Activated naive CD4-positive, alpha-beta T cell treated with anti-CD3 and anti-CD28 coated beads, Interleukin-2, amount 50 U/mL, for 72 hours (primary cell): ENCODE data around the gene MEP1B. TPM values are rescaled to one million over a fixed set of nuclear protein-coding genes. Genes with fewer than 3 reads are reported as not detected.
"Not testable (repeated sequence)": the region's sequence is repeated elsewhere in the genome, so short reads cannot be mapped to it uniquely, and the experiment has no call there.

Experiments used
- ATAC-seq, 2 donors: fragments of 150-1000 bp; cut with Tn5 transposase; 2 replicates each; pipeline ENCODE4 v1.10.0; 2021; ENCODE audit warnings: mild to moderate bottlenecking in 2 of 2, moderate library complexity in 2 of 2
- DNase-seq, 2 donors: peaks; one replicate each; pipeline ENCODE4 v3.0.0; 2021 to 2022; ENCODE audit warnings: low spot score in 2 of 2
- H3K27ac Mint-ChIP-seq, 2 donors: one replicate each; pipeline ENCODE4 v1.8.0; 2022; ENCODE audit warnings: mild to moderate bottlenecking in 2 of 2, mixed read lengths in 2 of 2
- H3K36me3 Mint-ChIP-seq, 2 donors: one replicate each; pipeline ENCODE4 v1.8.0; 2022; ENCODE audit warnings: mixed read lengths in 2 of 2
- H3K9me3 Mint-ChIP-seq, 2 donors: one replicate each; pipeline ENCODE4 v1.8.0; 2022; ENCODE audit warnings: mixed read lengths in 2 of 2
- total RNA-seq, 2 donors: library from RNA; stranded (reverse); gene quantifications; one replicate each; pipeline ENCODE4 v1.2.3, GENCODE V29; 2022

MEP1B gene
- total RNA-seq, 2 donors from 2014 or later: 0.35 TPM; not detected in 1

GRCh38 chr18:32195881-32196815, 6.3 kb downstream of the MEP1B start:
- Mint-ChIP-seq H3K36me3 (no peaks in the 10 kb centered on the region), H3K27ac (no peak overlapping the region), H3K9me3 (no peaks in the 10 kb centered on the region)
- ATAC-seq: no peak
- DNase-seq: no peak

DNA sequence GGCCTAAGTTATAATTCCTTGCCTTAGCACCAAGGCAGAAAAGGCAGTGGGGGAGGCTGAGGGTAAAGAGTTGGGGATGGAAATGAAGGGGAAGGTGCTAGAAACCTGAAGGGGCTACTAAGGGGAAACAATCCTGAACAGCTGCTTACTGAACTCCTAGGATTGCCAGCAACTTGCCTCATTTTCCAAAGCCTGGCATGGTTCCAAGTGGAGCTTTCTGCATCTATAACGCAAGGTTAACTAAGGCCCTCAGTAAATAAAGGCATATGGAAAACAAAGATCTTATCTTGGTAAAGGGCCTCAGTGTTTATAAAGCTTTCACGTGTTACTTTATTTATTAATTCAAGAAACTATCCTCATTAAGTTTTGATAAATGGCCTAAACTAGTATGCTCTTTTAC, 10.9 kb downstream of the MEP1B start:
- H3K27ac Mint-ChIP-seq: no peak overlapping the region
- no peak for DNase-seq
- H3K9me3 Mint-ChIP-seq: no peaks in the 10 kb centered on the region
- no peaks in the 10 kb centered on the region for H3K36me3 Mint-ChIP-seq
- no peak for ATAC-seq

DNA sequence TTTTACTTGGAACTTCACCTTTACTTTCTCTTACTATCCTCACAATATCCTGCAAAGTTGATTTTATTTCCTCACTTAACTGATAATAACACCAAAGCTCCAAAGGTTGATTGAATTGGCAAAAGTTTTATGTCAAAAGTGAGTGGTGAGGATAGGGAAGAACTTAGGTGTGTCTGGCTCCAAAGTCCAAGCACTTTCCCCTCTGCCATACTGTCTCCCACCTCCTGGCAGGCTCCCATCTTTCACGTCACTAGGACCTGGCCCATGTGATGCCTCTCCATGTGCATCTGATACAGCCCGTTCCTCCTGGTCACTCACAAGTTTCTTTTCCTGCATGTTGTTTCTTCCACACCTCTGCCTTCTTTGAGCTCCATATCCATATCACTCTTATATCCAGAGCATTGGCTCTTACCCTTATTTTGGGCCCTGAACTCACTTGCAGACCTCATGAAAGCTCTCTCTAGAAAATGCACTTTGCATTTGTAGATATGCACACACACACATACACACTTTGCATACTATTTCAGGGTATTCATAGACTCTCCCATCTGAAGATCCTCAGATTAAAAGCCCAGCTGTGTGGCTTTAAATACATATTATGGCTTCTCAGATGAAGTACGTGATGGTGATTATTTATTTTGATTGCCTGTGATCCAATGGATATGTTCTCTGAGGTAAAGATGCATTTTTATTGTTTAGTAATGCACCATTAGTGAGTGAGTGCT, 12.3 kb downstream of the MEP1B start:
- no peaks in the 10 kb centered on the region for H3K36me3 Mint-ChIP-seq
- ATAC-seq: no peak

GRCh38 chr18:32208023-32208422, 18.2 kb downstream of the MEP1B start:
- Mint-ChIP-seq H3K9me3 (no peaks in the 10 kb centered on the region), H3K36me3 (no peaks in the 10 kb centered on the region), H3K27ac (no peak overlapping the region)
- DNase-seq: no peak
- ATAC-seq: no peak

More for the DNA sequence above, 12.3 kb downstream of the MEP1B start:
- no peak overlapping the region for H3K27ac Mint-ChIP-seq
- no peak for DNase-seq
- no peaks in the 10 kb centered on the region for H3K9me3 Mint-ChIP-seq

DNA sequence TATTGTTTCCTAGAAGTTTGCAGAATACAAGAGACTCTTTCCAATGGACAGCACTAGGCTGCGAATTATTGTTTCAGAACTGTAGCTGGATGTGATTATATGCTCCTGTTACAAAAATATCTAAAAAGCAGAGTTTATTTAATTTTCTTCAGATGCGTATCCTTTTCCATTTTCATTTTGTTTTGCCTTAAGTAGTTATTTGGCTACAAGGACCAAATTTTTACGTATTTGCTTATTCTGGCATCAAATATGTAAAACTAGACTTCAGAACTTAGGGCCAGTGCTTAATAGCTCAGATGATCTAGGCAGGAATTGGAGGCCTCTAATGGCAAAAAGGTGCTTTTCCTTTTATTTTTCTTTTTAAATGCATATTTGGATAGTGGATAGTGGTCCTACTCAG, 18.7 kb downstream of the MEP1B start:
- Mint-ChIP-seq H3K9me3 (no peaks in the 10 kb centered on the region), H3K27ac (no peak overlapping the region), H3K36me3 (no peaks in the 10 kb centered on the region)
- no peak for ATAC-seq
- no peak for DNase-seq

GRCh38 chr18:32209685-32210445, 20.0 kb downstream of the MEP1B start:
- DNase-seq (no peak), ATAC-seq (no peak)
- Mint-ChIP-seq H3K27ac (no peak overlapping the region), H3K9me3 (no peaks in the 10 kb centered on the region), H3K36me3 (no peaks in the 10 kb centered on the region)

GRCh38 chr18:32213693-32214092, 23.9 kb downstream of the MEP1B start:
- Mint-ChIP-seq H3K9me3 (no peaks in the 10 kb centered on the region), H3K36me3 (no peaks in the 10 kb centered on the region), H3K27ac (no peak overlapping the region)
- ATAC-seq (no peak), DNase-seq (no peak)

DNA sequence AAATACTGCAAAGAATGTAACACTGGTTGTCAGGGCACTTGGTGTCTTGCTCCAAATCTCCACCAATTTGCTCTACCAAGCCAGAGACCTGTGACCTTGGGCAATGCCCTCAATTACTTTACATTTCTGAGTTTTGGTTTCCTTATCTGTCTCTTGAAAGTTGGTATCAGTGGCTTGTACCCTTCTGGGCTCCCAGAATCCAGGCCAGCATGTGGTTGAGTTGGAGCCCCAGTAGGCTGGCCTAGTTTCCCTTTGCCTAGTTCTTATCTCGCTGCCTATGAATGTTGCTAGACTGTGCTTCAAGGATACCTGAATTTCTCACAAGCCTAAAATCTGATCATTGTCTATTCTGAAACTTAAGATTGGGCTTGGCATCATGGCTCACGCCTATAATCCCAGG, 26.6 kb downstream of the MEP1B start:
- Mint-ChIP-seq H3K9me3 (no peaks in the 10 kb centered on the region), H3K27ac (no peak overlapping the region), H3K36me3 (no peaks in the 10 kb centered on the region)
- DNase-seq (no peak), ATAC-seq (no peak)

- H3K9me3 Mint-ChIP-seq: no peaks in the 10 kb centered on the region
- no peaks in the 10 kb centered on the region for H3K36me3 Mint-ChIP-seq
- no peak for ATAC-seq
- H3K27ac Mint-ChIP-seq: no peak overlapping the region
- no peak for DNase-seq
Measured at GRCh38 chr18:32219431-32220018, 29.7 kb downstream of the MEP1B start.

- not testable (repeated sequence) for H3K9me3 Mint-ChIP-seq, ATAC-seq, DNase-seq, H3K36me3 Mint-ChIP-seq, H3K27ac Mint-ChIP-seq
Measured at GRCh38 chr18:32233348-32233747, 43.5 kb downstream of the MEP1B start.

DNA sequence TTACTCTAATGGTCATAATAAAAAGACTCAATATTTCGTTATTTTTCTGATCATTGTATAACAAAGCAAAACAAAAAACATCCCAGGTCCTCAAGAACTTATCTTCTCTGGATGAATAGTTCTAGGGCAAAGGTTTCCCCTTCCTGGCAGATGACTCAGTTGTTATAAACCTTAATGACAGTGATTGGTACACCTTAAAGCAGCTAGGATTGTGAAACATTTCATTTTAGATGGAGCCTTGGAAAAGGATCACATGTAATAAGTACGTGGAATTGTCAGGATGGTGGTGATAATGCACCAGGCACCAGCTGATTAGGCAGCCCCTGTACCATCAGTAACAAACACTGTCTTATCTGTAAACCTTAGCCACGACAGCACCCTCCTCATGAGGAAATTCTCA, 47.2 kb downstream of the MEP1B start:
- ATAC-seq (no peak), DNase-seq (no peak)
- peaks cover 0 to 4% of the 10 kb centered on the region in 2 donors for H3K9me3 Mint-ChIP-seq
- peaks cover 0 to 6% of the 10 kb centered on the region in 2 donors for H3K36me3 Mint-ChIP-seq
- H3K27ac Mint-ChIP-seq: no peak overlapping the region

GRCh38 chr18:32238635-32239268, 48.9 kb downstream of the MEP1B start:
- H3K27ac Mint-ChIP-seq: no peak overlapping the region
- ATAC-seq (no peak), DNase-seq (no peak)
- H3K36me3 Mint-ChIP-seq: peaks cover 0 to 4% of the 10 kb centered on the region in 2 donors
- peaks cover 0 to 3% of the 10 kb centered on the region in 2 donors for H3K9me3 Mint-ChIP-seq

- Mint-ChIP-seq H3K27ac (no peak overlapping the region), H3K36me3 (no peaks in the 10 kb centered on the region), H3K9me3 (no peaks in the 10 kb centered on the region)
- DNase-seq (no peak), ATAC-seq (no peak)
Measured at GRCh38 chr18:32242395-32242794, 52.6 kb downstream of the MEP1B start.

DNA sequence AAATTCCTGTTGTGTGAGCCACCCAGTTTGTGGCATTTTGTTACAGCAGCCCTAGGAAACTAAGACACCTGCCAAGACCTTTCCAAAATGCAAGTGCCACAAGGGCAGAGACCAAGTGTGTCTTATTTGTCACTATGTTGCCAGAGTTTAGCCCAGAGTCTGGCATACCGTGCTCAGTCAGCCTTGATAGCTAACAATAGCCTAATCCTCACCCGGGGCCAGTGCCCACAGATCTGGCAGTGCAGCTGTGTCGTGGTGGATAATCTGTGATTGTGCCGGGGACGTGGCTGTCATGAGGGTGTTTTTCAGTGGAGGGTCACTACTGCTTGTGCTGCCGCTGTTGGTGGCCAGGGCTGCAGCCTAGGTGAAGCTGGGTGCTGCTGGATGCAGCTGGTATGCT, 53.5 kb downstream of the MEP1B start:
- ATAC-seq: no peak
- H3K27ac Mint-ChIP-seq: no peak overlapping the region
- no peaks in the 10 kb centered on the region for H3K36me3 Mint-ChIP-seq
- DNase-seq: no peak
- H3K9me3 Mint-ChIP-seq: no peaks in the 10 kb centered on the region

DNA sequence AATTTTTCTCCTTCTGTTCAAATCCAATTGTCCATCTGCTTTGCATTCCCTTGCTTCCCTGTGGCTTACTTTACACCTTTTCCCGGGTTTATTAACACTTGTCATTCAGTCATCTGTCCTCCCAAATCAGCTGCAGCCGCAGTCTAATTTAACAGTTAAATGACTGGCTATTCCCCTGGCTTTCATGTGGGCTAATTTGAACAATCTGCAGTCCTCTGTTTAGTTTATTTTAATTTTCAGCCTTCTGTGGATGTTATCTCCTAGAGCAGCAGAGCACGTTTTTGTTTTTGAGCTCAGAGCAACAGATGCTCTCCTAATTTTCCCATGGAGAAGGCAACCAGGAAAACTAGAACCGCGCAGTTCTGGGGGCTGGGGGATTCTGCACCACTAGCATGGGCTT, 55.0 kb downstream of the MEP1B start:
- Mint-ChIP-seq H3K36me3 (no peaks in the 10 kb centered on the region), H3K27ac (no peak overlapping the region), H3K9me3 (no peaks in the 10 kb centered on the region)
- ATAC-seq: no peak
- no peak for DNase-seq

GRCh38 chr18:32249147-32249929, 59.5 kb downstream of the MEP1B start:
- no peaks in the 10 kb centered on the region for H3K9me3 Mint-ChIP-seq
- DNase-seq (no peak), ATAC-seq (no peak)
- no peak overlapping the region for H3K27ac Mint-ChIP-seq
- H3K36me3 Mint-ChIP-seq: no peaks in the 10 kb centered on the region
